Stimulated activated CD8-positive, alpha-beta memory T cell treated with anti-CD3 and anti-CD28 coated beads, Interleukin-12 subunit alpha, Interleukin-12 subunit beta, amount 100 ng/mL, for 4 hours (primary cell): Measurements from ENCODE around the gene MGMT.

Experiments used
- DNase-seq: peaks from one replicate; pipeline ENCODE4 v3.0.0-alpha.2; 2020; ENCODE audit warnings: low read depth

MGMT gene

DNA sequence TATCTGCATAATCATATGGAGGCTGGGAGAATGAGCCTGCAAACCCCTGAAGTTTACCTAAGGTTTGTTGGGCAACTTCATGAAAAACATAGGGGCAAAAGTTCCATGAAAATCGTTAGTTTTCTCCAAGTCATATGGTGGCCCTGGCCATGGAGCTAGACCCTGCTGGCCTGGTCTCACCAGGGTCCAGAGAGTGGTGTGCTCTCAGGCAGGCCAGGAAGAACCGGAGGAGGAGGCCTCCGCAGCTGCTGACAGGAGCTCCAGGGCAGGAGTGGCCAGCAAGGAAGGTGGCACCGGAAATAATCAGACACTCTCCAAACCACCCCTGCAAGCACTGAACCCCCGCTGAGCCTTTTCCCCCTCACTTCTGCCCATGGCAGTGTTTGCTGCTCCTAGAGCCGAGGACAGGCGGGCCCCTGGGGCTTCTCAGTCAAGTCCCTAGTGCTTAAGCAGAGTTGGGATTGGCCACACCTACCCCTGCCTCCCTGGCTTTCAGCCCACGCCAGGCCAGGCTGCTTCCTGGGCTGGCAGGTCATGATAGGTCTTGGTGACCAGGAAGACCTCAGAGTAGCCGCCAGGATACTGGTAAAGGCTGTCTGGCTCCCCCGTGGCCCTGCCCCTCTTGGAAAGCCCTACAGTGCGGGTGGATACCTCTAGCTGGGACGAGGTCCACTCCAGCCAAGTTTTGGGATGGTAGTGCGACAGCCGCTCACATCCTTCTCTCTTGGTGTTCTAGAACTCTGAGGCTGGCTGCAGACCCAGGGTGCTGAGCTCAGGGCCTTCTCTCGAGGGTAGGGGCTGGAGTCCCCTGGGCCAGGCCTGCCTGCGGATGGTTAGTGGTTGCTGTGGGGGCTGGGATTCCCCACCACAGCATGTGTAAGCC is 242.8 kb downstream of the MGMT start:
- DNase-seq: no peak

DNA sequence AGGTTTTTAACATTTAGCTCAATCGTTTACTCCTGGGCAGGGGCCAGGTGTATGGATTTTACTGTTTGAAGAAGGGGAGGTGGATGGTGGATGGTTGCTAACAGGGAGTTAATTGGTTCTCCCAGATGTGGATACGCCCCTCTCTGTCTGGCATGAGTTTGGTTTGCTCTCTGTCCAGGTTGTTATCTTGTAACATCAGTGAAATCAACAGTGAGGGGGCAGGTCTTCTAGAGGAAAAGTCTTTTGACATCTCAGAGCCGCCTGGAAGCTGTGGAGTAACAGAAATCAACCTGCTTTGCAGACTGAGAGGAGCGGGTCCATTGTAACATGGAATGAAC is 243.4 kb downstream of the MGMT start:
- DNase-seq: no peak

GRCh38 chr10:129711291-129711690 is 244.2 kb downstream of the MGMT start:
- DNase-seq: no peak

GRCh38 chr10:129712000-129712399 is 245.0 kb downstream of the MGMT start:
- no peak for DNase-seq

GRCh38 chr10:129713659-129714265 is 246.7 kb downstream of the MGMT start:
- no peak for DNase-seq

DNA sequence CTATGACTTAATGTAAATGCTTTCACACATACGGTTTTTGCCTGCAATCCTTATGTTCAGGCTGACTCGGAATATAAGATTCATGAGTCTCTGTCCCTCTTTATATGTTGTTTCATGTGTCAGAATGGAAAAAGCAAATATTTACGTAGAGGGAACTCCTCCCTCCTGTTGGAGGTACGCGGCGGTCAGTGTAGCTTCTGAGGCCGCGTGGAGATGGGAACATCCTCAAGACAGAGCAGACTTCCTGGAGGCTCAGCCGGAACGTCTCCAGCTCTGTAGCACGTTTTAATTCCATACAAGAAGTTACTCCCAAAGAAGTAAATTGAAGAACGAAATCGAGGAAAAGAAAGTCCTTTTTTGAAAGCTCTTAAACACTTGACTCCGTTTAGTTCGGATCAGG is 248.8 kb downstream of the MGMT start:
- DNase-seq: no peak

DNA sequence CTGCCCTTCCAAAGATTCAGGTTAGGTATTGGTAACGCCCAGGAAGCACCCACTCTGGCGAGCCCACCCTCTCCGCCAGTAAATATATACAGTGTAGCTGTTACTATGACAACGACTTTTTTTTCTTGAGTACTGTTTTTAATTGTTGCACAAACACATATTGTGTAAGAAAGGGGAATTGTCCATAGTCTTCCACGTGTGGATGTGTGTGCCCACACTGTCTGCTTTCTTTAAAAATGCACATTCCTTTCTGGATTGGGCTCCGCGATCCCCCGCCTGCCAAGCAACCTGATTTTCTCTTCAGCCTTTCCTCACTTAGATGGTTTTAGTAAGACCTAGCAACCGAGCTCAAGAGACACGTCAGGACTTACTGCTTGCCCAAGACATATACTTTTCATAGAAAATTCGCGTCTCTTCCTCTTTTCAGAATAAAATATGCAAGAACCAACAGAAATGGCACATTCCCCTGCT is 249.2 kb downstream of the MGMT start:
- no peak for DNase-seq

GRCh38 chr10:129716881-129717280 is 249.8 kb downstream of the MGMT start:
- no peak for DNase-seq

DNA sequence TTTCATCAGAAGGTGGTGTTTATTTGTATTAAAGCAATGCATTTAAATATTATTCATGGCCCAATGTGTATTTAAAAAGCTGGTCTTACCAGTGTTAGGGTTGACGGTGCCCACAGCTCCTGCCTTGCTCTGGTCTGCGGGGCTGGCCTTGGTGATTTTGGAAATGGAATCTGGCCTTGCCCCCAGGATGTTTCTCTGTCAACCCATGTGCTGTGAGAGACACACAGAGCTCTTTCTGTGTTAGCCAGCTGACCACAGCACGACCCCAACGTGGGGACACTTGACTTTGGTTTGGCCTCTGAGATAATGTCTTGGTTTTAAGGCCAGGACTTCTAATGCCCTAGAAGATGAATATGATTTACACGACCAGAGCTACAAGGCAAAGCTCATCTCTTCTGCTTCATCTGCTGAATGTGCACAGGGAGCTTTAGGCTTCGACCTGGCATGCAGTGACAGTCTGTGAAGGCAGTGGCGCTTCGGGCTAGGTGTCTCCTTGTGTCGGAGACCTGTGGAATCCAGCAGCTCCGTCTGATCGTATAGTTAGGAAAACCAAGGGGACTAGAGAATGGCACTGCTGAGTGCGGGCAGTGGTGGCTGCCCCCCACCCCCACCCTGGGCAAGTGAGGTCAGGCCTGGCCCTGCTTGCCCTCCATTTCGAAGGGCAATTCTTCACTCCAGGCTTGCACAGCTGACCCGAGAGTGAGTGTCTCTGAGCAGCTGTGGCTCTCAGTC is 250.9 kb downstream of the MGMT start:
- DNase-seq: no peak

DNA sequence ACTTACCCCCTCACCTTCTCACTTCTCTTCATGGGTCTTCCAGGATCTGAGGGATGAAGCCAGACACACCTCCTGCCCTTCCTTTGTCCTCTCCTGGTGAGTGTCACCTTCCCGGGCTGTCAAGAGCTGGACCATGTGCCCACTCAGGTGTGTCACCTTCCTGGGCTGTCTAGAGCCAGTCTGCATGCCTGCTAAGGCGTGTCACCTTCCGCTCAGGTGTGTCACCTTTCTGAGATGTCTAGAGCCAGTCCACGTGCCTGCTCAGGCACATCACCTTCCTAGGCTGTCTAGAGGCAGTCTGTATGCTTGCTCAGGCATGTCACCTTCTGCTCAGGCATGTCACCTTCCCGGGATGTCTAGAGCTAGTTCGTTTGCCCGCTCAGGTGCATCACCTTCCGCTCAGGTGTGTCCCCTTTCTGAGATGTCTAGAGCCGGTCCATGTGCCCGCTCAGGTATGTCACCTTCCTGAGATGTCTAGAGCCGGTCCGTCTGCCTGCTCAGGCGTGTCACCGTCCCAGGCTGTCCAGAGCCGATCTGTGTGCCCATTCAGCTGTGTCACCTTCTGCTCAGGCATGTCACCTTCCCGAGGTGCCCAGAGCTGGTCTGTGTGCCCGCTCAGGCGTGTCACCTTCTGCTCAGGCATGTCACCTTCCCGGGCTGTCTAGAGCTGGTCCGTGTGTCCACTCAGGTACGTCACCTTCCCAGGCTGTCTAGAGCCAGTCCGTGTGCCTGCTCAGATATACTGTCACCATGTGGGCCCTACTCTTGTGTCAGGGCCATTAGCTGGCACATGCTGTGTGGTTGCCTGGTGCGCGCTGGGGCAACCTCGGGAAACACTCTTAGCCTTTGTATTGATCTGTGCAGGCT is 251.7 kb downstream of the MGMT start:
- no peak for DNase-seq

DNA sequence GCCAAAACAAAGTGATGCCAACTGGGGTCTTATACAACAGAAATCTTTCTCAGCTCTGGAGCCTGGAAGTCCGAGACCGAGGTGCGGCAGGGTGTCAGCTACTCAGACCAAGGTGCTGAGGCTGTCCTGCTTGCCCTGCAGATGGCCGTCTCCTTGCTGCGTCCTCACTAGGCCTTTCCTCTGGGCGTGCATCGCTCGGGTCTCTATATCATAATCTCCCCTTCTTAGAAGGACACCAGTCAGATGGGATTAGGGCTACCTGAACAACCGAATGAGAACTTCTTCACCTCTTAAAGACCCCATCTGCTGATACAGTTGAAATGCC is 252.3 kb downstream of the MGMT start:
- no peak for DNase-seq

DNA sequence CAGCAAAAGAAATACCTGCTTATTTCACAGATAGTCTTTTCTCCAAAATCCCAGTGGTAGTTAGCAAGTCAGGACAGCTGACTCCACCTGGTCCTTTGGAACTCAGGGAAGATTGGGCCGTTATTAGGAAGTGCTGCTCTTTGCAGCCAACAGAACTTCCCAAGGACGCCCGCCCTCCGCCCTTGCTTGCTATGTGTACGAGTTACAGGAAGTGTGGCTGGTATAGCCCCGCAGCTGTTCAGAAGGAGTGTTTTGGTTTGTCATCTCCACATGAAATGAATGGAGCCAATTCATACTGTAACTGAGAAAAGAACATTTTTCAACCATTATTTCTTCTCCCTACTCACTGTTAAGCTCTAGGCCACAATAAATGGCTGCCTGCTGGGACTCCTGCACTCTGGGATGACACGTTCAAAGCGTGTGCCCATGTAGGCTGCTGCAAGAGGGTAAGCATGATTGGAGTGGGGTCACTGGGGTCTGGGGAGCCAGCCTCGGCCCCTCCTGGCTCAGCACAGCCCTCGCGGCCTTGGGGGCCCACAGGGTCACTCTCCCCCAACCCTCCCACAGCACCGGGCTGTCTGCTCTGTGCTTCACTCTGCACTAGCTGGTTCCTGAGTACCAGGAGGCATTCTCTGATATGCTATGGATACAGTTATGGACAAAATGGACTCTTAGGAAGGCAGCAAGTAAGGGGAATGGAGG is 253.0 kb downstream of the MGMT start:
- DNase-seq: no peak

- no peak for DNase-seq
Observed at GRCh38 chr10:129725011-129725410, 258.0 kb downstream of the MGMT start.

- no peak for DNase-seq
Observed at GRCh38 chr10:129725482-129725881, 258.4 kb downstream of the MGMT start.

DNA sequence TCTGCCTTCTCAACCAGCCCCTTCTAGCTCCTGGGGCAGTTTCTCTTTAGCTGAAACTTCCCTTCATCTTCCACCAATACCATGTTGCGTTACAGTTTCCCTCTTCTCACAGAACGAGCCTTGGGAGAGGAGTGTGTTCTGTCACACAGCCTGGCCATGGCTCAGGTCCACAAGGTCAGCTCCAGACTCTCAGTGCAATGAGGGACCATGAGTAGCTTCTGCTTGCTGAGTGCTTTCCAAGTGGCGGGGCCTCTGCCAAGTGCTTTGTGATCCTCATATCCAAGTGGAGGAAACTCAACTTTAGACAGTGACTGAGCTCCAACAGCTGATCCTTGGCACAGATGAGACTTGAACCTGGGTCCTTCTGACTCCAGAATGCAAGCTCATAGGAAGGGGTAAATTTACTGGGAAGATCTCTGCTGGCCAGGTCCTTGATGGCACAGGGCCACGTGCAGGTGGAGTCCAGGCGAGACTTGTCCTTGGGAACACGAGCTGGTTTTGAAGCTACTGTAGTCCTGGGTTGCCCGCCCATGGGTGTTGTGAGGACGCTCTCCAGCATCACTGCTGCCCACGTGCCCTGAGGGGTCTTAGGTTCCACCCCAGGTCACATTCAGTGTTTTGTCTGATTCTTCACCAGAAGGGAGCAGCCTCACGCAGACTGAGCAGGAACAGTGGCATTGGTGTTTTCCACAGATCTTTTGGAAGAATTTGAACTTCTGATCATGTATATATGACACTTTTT is 259.0 kb downstream of the MGMT start:
- DNase-seq: no peak

DNA sequence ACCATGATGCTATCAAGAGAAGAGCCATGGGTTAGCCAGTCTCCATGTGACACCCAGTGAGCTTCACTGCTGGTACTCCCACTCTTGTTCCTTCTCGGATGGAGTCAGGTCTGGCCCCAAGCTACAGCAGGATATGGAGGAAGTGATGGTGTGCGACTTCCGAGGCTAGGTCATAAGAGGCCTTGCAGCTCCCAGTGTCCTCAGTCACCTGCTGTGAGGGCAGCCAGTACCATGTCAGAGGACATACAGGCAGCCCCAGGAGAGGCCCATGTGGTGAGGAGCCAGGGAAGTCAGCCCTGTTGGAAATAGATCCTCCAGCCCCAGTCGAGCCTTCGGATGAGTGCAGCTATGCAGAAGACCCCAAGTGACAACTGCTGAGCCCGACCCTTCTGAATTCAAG is 260.0 kb downstream of the MGMT start:
- DNase-seq: no peak

DNA sequence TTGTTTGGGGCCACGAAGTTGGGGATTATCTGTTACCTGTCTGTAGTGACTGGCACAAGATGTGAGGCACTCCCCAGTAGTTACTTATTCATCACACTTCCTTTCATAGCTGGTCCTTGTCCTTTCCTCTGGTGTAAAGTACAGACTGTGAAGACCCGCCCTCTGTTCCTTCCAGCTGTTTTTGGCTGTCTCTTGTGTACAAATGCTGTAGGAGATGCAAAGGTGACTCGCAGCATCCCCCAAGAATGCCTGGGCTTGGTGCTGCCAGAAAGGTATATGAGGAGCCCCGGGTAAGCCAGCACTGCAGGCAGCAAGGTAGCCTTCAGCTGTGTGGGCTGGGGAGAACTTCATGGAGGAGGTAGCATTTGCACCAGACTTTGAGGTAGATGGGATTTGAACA is 260.5 kb downstream of the MGMT start:
- DNase-seq: no peak

DNA sequence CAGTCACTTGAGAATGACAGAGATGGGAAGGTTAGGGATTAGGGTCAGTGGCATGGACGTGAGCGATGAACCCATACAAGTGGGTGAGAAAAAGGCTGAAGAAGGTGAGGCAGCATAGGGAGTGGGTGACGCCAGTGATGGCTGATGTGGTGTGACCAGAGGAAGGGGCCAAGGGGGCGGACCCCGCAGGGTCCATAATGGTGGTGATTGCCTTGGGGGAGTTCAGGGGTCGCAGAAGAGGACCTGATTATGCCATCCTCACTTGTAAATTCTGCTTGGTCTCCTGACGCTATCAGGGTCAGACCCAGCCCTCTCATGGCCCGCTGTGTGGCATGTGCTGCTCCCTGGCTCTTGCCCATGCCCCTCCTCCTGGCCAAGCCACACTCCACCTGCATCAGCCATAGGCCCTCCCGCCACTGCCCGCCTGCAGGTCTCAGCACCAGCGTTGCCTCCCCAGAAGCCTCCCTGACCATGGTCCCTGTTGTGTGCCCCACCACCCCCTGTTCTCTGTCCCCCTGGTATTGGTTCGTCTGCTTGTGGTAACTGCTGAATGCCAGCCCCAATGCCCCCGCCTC is 261.3 kb downstream of the MGMT start:
- no peak for DNase-seq

GRCh38 chr10:129728905-129729795 is 262.1 kb downstream of the MGMT start:
- DNase-seq: no peak
